ENCODE data around the gene DLX3.

DNA sequence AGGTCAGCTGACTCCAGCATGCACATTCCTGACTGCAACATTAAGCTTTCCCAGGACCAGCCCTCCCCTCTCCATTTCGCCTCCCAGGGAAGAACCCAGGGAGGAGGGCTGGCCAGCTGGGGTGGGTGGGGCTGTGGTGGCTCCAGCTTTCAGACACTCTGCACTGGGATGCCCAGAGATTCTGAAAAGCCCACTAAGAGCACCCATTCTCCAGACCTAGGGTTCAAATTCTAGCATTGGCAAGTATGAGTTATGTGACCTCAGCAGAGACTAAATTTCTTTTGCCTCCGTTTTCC is 7.8 kb downstream of the DLX3 start:
- TF ChIP-seq EZH2 (IDR thresholded peaks at IDR 0.05) (no peak), POLR2AphosphoS5 (IDR thresholded peaks at IDR 0.05; ENCODE audit: borderline replicate concordance, low read depth, low read length) (no peak)
